A549 treated with GW870086 at 1 μM for 4 hours (cell line): ENCODE measurements around the gene ATR. TPM values are rescaled to one million over a fixed set of nuclear protein-coding genes. Genes with fewer than 3 reads are reported as not detected.

Experiments
- total RNA-seq: library from RNA; stranded (reverse); fragments of 200-300 nt; extraction: Qiagen RNA extraction; gene quantifications from 5 replicates; pipeline ENCODE4 v1.2.3, GENCODE V29; 2022; ENCODE audit warnings: low read depth

The ATR gene
- total RNA-seq, result 9.6 to 14.3 TPM (median 13.6 TPM) in 5 replicates

GRCh38 chr3:142578329-142579223, at the start of gene ATR:
Gene ATR (minus strand): TSS chr3:142578733. CDS start chr3:142578704, 29 bp downstream.

GRCh38 chr3:142595951-142596725, 17.6 kb upstream of the ATR start, which contains the start of gene PLS1:
Gene PLS1 (plus strand): TSS chr3:142596393. CDS start chr3:142664238, 67,845 bp downstream.

GRCh38 chr3:142447852-142448823, 130.4 kb downstream of the ATR start, which contains the start of gene XRN1:
Gene XRN1 (minus strand): TSS chr3:142448037. CDS start chr3:142447944, 93 bp downstream.

Other genes with a start within 250 kb of the ATR start
- gene XRN1, start 130.7 kb downstream of the ATR start, total RNA-seq, result 3.3 to 4.8 TPM (median 4.7 TPM) in 5 replicates
- 9.1 to 13.0 TPM (median 12.0 TPM) in 5 replicates for gene PLS1, start 17.7 kb upstream of the ATR start, total RNA-seq
- gene TRPC1, start 145.3 kb upstream of the ATR start, total RNA-seq, result 4.7 to 9.8 TPM (median 8.4 TPM) in 5 replicates